Mesenchymal stem cell (in vitro differentiated cells and primary cell): ENCODE data around the gene ELAVL1.
A peak's percentile ranks its signal among the peaks of the same experiment; 100 is the strongest.
"Not testable (repeated sequence)": the region's sequence is repeated elsewhere in the genome, so short reads cannot be mapped to it uniquely, and the experiment has no call there.

Experiments
- DNase-seq: peaks from one replicate; pipeline ENCODE4 v3.0.0-alpha.2; 2013
- H2AFZ ChIP-seq: one replicate; pipeline ENCODE4 v1.6.1; 2013; ENCODE audit warnings: low read depth, mild to moderate bottlenecking, control low read depth, inconsistent platforms, low read length, moderate library complexity
- H2AK5ac ChIP-seq: 2 replicates; pipeline ENCODE4 v1.6.1; 2013; ENCODE audit warnings: low read length, moderate library complexity, mild to moderate bottlenecking, inconsistent platforms; ENCODE audit not compliant: severe bottlenecking
- H2BK120ac ChIP-seq: one replicate; pipeline ENCODE4 v1.6.1; 2013; ENCODE audit warnings: low read depth, mild to moderate bottlenecking, inconsistent platforms, low read length, moderate library complexity
- H2BK12ac ChIP-seq, 2 experiments: one replicate each; pipeline ENCODE4 v1.6.1; 2013; ENCODE audit warnings: inconsistent platforms in 2 of 2, low read length in 2 of 2, mild to moderate bottlenecking in 2 of 2, moderate library complexity in 2 of 2, control low read depth in 1 of 2
- H2BK15ac ChIP-seq: one replicate; pipeline ENCODE4 v1.6.1; 2013; ENCODE audit warnings: mild to moderate bottlenecking, low read depth, inconsistent platforms; ENCODE audit not compliant: poor library complexity, severe bottlenecking
- H2BK5ac ChIP-seq: 2 replicates; pipeline ENCODE4 v1.6.1; 2013; ENCODE audit warnings: low read depth, mild to moderate bottlenecking, low read length, control low read depth, inconsistent platforms; ENCODE audit not compliant: poor library complexity, severe bottlenecking
- H3K14ac ChIP-seq, 2 experiments: one replicate each; pipeline ENCODE4 v1.6.1; 2013; ENCODE audit warnings: inconsistent platforms in 2 of 2, low read length in 2 of 2, control low read depth in 1 of 2, mild to moderate bottlenecking in 1 of 2, moderate library complexity in 1 of 2
- H3K18ac ChIP-seq, 2 experiments: one replicate each; pipeline ENCODE4 v1.6.1; 2013; ENCODE audit warnings: inconsistent platforms in 2 of 2, low read length in 2 of 2, control low read depth in 1 of 2, low read depth in 1 of 2, mild to moderate bottlenecking in 1 of 2
- H3K23ac ChIP-seq, 2 experiments: one replicate each; pipeline ENCODE4 v1.6.1; 2013; ENCODE audit warnings: inconsistent platforms in 2 of 2, low read length in 2 of 2, mild to moderate bottlenecking in 2 of 2, moderate library complexity in 2 of 2, control low read depth in 1 of 2
- H3K27ac ChIP-seq: 2 replicates; pipeline ENCODE4 v1.5.1; 2013; ENCODE audit warnings: mild to moderate bottlenecking, moderate library complexity, low read length, control low read depth, inconsistent platforms; ENCODE audit not compliant: poor library complexity, severe bottlenecking
- H3K27me3 ChIP-seq, 2 experiments: 2 replicates each; pipeline versions ENCODE4 v1.6.1 to v1.7.0; 2013; ENCODE audit warnings: low read length in 2 of 2, mild to moderate bottlenecking in 2 of 2, moderate library complexity in 2 of 2, control low read depth in 1 of 2, inconsistent platforms in 1 of 2; ENCODE audit not compliant: control insufficient read depth in 1 of 2, insufficient read depth in 1 of 2
- H3K36me3 ChIP-seq, 2 experiments: 2 replicates each; pipeline versions ENCODE4 v1.6.1 to v1.7.0; 2013; ENCODE audit warnings: low read length in 2 of 2, control low read depth in 1 of 2, inconsistent platforms in 1 of 2, low read depth in 1 of 2, mild to moderate bottlenecking in 1 of 2; ENCODE audit not compliant: insufficient read depth in 2 of 2, control insufficient read depth in 1 of 2
- H3K4ac ChIP-seq, 2 experiments: one replicate each; pipeline ENCODE4 v1.6.1; 2013; ENCODE audit warnings: inconsistent platforms in 2 of 2, low read length in 2 of 2, mild to moderate bottlenecking in 2 of 2, moderate library complexity in 2 of 2, control low read depth in 1 of 2, low read depth in 1 of 2
- H3K4me1 ChIP-seq: 2 replicates; pipeline ENCODE4 v1.6.1; 2013; ENCODE audit warnings: low read depth, low read length, control low read depth; ENCODE audit not compliant: control insufficient read depth, insufficient read depth
- H3K4me2 ChIP-seq: 2 replicates; pipeline ENCODE4 v1.6.1; 2013; ENCODE audit warnings: low read length, mild to moderate bottlenecking, inconsistent platforms; ENCODE audit not compliant: poor library complexity, severe bottlenecking
- H3K4me3 ChIP-seq, 2 experiments: 2 replicates each; pipeline versions ENCODE4 v1.5.1 to v1.7.0; 2013; ENCODE audit warnings: low read length in 2 of 2, mild to moderate bottlenecking in 2 of 2, control low read depth in 1 of 2, low read depth in 1 of 2; ENCODE audit not compliant: insufficient read depth in 1 of 2
- H3K79me1 ChIP-seq: replicated peaks from 2 replicates; pipeline ENCODE4 v1.6.1; 2013; ENCODE audit warnings: mild to moderate bottlenecking, control low read depth, low read length, inconsistent platforms; ENCODE audit not compliant: poor library complexity, severe bottlenecking
- H3K9ac ChIP-seq: 2 replicates; pipeline ENCODE4 v1.7.0; 2013; ENCODE audit warnings: mild to moderate bottlenecking, low read length, moderate library complexity
- H3K9me3 ChIP-seq: 2 replicates; pipeline ENCODE4 v1.7.0; 2013; ENCODE audit warnings: mild to moderate bottlenecking, low read length; ENCODE audit not compliant: control insufficient read depth
- H4K8ac ChIP-seq: one replicate; pipeline ENCODE4 v1.6.1; 2013; ENCODE audit warnings: inconsistent platforms, mild to moderate bottlenecking, low read length, moderate library complexity
- H4K91ac ChIP-seq: one replicate; pipeline ENCODE4 v1.6.1; 2013; ENCODE audit warnings: mild to moderate bottlenecking, low read length, inconsistent platforms
- WGBS: methylation state at CpG from one replicate; pipeline ENCODE4 v1.1.7; 2013; ENCODE audit warnings: mixed read lengths; 5-methylcytosine and 5-hydroxymethylcytosine counted together

ELAVL1 gene

DNA sequence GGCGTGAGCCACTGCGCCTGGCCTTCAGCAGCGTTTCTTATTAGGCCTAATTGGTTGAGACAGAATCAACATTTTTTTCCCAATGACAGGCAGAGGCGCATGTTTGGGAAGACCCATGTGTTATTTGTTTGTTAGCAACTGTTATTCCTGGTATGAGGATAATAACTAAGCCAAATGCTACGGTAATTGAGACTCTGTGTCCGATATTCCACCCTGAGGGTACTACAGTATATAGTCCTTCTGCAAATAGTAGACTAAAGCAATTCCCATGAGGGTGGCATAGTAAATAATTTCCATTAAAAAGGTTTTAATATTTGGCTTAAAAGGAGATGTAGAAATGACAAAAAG is 28.7 kb upstream of the ELAVL1 start:
- 81% methylated on average over 6 of the region's 6 CpGs for WGBS
- Histone ChIP-seq H3K14ac (no peak overlapping the region), H3K27ac (no peak overlapping the region), H3K9ac (no peak overlapping the region), H3K79me1 (no peaks in the 10 kb centered on the region), H2BK15ac (no peak overlapping the region), H3K4me3 (no peak overlapping the region), H3K9me3 (no peaks in the 10 kb centered on the region), H3K18ac (no peak overlapping the region), H3K4me2 (no peak overlapping the region), H2AFZ (no peak overlapping the region), H3K4ac (no peak overlapping the region), H3K36me3 (no peaks in the 10 kb centered on the region), H2BK12ac (no peak overlapping the region), H3K27me3 (peaks cover 22 to 27% of the 10 kb centered on the region in 2 experiments), H4K91ac (no peak overlapping the region), H3K23ac (no peak overlapping the region), H2BK5ac (no peak overlapping the region), H3K4me1 (peaks cover under 1% of the 10 kb centered on the region), H2BK120ac (no peak overlapping the region), H4K8ac (no peak overlapping the region), H2AK5ac (no peak overlapping the region)
- DNase-seq, result no peak

DNA sequence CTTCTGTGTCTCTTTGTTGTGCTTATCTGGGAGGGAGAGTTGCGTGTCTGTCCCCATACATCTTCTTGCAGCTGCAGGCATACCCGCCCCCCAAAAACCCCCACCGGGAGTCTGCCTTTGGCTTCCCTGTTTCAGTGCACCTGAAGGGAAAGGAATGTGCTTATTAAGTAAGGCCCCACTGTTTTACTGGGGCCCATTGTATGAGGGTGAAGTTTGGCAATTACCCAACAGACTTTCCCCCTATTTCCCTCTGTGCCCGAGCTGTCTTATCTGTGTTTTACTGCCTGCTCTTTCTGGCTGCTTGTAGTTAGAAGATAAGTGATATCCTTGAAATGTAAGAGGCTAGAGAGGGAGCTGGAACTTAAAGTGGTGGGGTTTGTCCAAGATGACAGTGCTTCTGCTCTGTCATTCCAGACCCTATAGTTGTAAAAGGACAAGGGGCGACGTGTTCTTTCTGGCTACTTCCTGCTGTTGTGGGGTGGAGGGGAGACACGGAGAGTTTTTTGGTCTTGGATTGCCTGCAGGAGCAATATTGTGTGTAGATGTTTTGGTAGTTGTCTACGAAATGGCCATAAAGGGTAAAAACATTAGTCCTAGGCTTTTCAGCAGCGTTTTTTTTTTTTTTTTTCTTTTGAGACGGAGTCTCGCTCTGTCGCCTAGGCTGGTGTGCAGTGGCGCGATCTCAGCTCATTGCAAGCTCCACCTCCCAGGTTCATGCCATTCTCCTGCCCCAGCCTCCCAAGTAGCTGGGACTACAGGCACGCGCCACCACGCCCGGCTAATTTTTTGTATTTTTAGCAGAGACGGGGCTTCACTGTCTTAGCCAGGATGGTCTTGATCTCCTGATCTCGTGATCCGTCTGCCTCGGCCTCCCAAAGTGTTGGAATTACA is 28.1 kb upstream of the ELAVL1 start:
- not testable (repeated sequence) for H2BK120ac ChIP-seq, H3K9me3 ChIP-seq, H2BK15ac ChIP-seq, H4K91ac ChIP-seq, H3K9ac ChIP-seq, H2AK5ac ChIP-seq, H3K4me2 ChIP-seq, DNase-seq, H2BK5ac ChIP-seq, H3K4me3 ChIP-seq, H2BK12ac ChIP-seq, H2AFZ ChIP-seq, H3K79me1 ChIP-seq, H3K36me3 ChIP-seq, H3K23ac ChIP-seq, H3K27ac ChIP-seq, H4K8ac ChIP-seq, H3K4me1 ChIP-seq, H3K4ac ChIP-seq, H3K18ac ChIP-seq, H3K14ac ChIP-seq
- H3K27me3 ChIP-seq, result peaks cover 18 to 22% of the 10 kb centered on the region in 2 experiments
- WGBS, result 41% methylated on average over 19 of the region's 22 CpGs

DNA sequence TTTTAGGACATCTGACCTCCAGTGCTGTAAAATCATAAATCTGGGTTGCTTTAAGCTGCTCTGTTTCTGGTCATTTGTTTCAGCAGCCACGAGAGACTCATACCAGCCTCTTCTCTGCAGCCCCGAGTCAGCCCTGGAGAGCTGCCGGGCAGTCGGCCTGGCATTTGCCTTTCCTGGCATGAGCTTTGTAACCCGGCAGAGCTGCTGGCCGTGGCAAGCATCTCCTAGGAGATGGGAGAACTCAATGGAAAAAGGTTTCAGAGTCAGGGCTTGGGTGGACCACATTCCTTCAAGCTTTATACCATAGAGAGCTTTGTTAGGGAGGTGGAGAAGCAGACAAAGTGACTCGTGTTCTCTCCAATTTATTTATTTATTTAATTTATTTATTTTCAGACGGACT is 25.5 kb upstream of the ELAVL1 start:
- Histone ChIP-seq H2BK120ac (no peak overlapping the region), H2BK15ac (no peak overlapping the region), H3K14ac (no peak overlapping the region), H3K27ac (no peak overlapping the region), H3K18ac (no peak overlapping the region), H3K23ac (no peak overlapping the region), H3K27me3 (peaks cover 0 to 7% of the 10 kb centered on the region in 2 experiments), H3K36me3 (no peaks in the 10 kb centered on the region), H2AK5ac (no peak overlapping the region), H3K4me2 (no peak overlapping the region), H3K4me3 (no peak overlapping the region), H4K91ac (no peak overlapping the region), H2BK5ac (no peak overlapping the region), H2BK12ac (no peak overlapping the region), H3K4me1 (peaks cover 10% of the 10 kb centered on the region), H3K9ac (no peak overlapping the region), H3K79me1 (no peaks in the 10 kb centered on the region), H4K8ac (no peak overlapping the region), H3K4ac (no peak overlapping the region), H2AFZ (no peak overlapping the region), H3K9me3 (no peaks in the 10 kb centered on the region)
- no peak for DNase-seq
- 79% methylated on average over 7 of the region's 8 CpGs for WGBS

- Histone ChIP-seq H2AFZ (peak overlapping the region; percentile 31), H3K4me1 (peaks cover 10% of the 10 kb centered on the region), H3K9me3 (no peaks in the 10 kb centered on the region), H2BK5ac (no peak overlapping the region), H4K8ac (peak overlapping the region; percentile 76), H4K91ac (peak overlapping the region; percentile 27), H3K4me2 (no peak overlapping the region), H3K79me1 (no peaks in the 10 kb centered on the region), H2BK15ac (peak overlapping the region; percentile 63), H3K36me3 (no peaks in the 10 kb centered on the region), H3K27me3 (peaks cover 0 to 7% of the 10 kb centered on the region in 2 experiments), H3K4ac (no peak overlapping the region), H3K4me3 (no peak overlapping the region), H3K27ac (no peak overlapping the region), H3K9ac (no peak overlapping the region), H2AK5ac (no peak overlapping the region), H2BK12ac (peak overlapping the region in 1 of 2 experiments; percentile 64), H3K18ac (peak overlapping the region; percentile 43 to 72), H3K14ac (peak overlapping the region in 1 of 2 experiments; percentile 36), H2BK120ac (no peak overlapping the region), H3K23ac (no peak overlapping the region)
- no peak for DNase-seq
- 8% methylated on average over 6 of the region's 12 CpGs for WGBS
Measured at GRCh38 chr19:8028951-8029491, 23.6 kb upstream of the ELAVL1 start.
